K562 (cell line): Measurements from ENCODE around the gene KHSRP. TPM values are rescaled to one million over a fixed set of nuclear protein-coding genes. Genes with fewer than 3 reads are reported as not detected.

Experiments
- ATF6 ChIP-seq: sonication (generic); formaldehyde crosslinking; IDR thresholded peaks from 2 replicates; pipeline ENCODE4 v1.4.0; 2020; ENCODE audit warnings: mild to moderate bottlenecking, missing genetic modification reagents
- CCAR2 ChIP-seq: fragments of 200-400 bp; formaldehyde crosslinking; IDR thresholded peaks from 2 replicates; pipeline ENCODE4 v1.6.1; 2017; ENCODE audit warnings: mild to moderate bottlenecking, low read depth, low read length
- E4F1 ChIP-seq: fragments of 250-450 bp; sonication (Bioruptor Pico); IDR thresholded peaks from 2 replicates; pipeline ENCODE4 v1.5.0; 2021; ENCODE audit warnings: mild to moderate bottlenecking, borderline replicate concordance
- MIER1 ChIP-seq: fragments of 450-650 bp; IDR thresholded peaks from 2 replicates; pipeline ENCODE4 v1.6.1; 2016; ENCODE audit warnings: antibody characterized with exemption, mild to moderate bottlenecking, low read depth
- MYC ChIP-seq, 2 experiments: fragments of 250-450 bp in 1 of 2; sonication (Bioruptor Pico) in 1 of 2; IDR thresholded peaks; 2 replicates each; pipeline versions ENCODE4 v1.5.1 to v1.6.1; 2012 to 2021; ENCODE audit warnings: low read depth in 2 of 2, borderline replicate concordance in 1 of 2, improper control_type of control experiment in 1 of 2, low read length in 1 of 2, mild to moderate bottlenecking in 1 of 2, moderate library complexity in 1 of 2
- NCOA2 ChIP-seq, 2 experiments: fragments of 450-650 bp; IDR thresholded peaks; 2 replicates each; pipeline ENCODE4 v1.6.1; 2018; ENCODE audit warnings: mild to moderate bottlenecking in 2 of 2, moderate library complexity in 1 of 2; ENCODE audit not compliant: partially characterized antibody in 2 of 2
- PCBP1 ChIP-seq: fragments of 200-400 bp; formaldehyde crosslinking; IDR thresholded peaks from 2 replicates; pipeline ENCODE4 v1.6.1; 2018; ENCODE audit warnings: mild to moderate bottlenecking, low read depth, low read length; ENCODE audit not compliant: poor library complexity, severe bottlenecking
- SIN3B ChIP-seq: fragments of 450-650 bp; IDR thresholded peaks from 2 replicates; pipeline ENCODE4 v1.6.1; 2017; ENCODE audit warnings: low read depth, mild to moderate bottlenecking, moderate library complexity
- SRSF1 ChIP-seq: fragments of 200-400 bp; formaldehyde crosslinking; IDR thresholded peaks from 2 replicates; pipeline ENCODE4 v1.6.1; 2017; ENCODE audit warnings: mild to moderate bottlenecking, low read depth, low read length, moderate library complexity
- VEZF1 ChIP-seq: fragments of 200-800 bp; sonication (Bioruptor generic); IDR thresholded peaks from 2 replicates; pipeline ENCODE4 v1.6.1; 2017; ENCODE audit warnings: missing genetic modification characterization, missing compliant biosample characterization
- ZFPM2 ChIP-seq: fragments of 250-450 bp; sonication (Bioruptor Pico); IDR thresholded peaks from 2 replicates; pipeline ENCODE4 v1.5.1; 2022; ENCODE audit warnings: mild to moderate bottlenecking
- ZNF143 ChIP-seq: sonication (generic); formaldehyde crosslinking; IDR thresholded peaks from 2 replicates; pipeline ENCODE4 v1.9.0; 2022; ENCODE audit warnings: mild to moderate bottlenecking, missing genetic modification reagents
- ZNF551 ChIP-seq: fragments of 250-450 bp; sonication (Bioruptor Pico); IDR thresholded peaks from 2 replicates; pipeline ENCODE4 v1.5.0; 2021; ENCODE audit warnings: mild to moderate bottlenecking, moderate library complexity
- ZSCAN29 ChIP-seq: fragments of 450-650 bp; IDR thresholded peaks from 2 replicates; pipeline ENCODE4 v1.6.1; 2017
- polyA plus RNA-seq, 8 experiments: library from polyadenylated mRNA; depleted of rRNA in 4 of 8; stranded (reverse) in 5 of 8; unstranded in 3 of 8; fragments of >200 nt; fragmentation: Nextera tagmentation in 2 of 8; fragmentation: Illumina TruSeq in 1 of 8; extraction: Ambion mirVana in 2 of 8; extraction: Trizol in 1 of 8; gene quantifications; 2 replicates each; pipeline versions ENCODE4 v1.2.1 to v1.2.3, GENCODE V29; 2011 to 2014; ENCODE audit warnings: inconsistent platforms in 1 of 8, missing spikeins in 1 of 8
- total RNA-seq, 7 experiments: library from RNA; depleted of rRNA in 6 of 7; stranded (reverse); fragments of >200 nt in 6 of 7; fragmentation: Illumina TruSeq in 2 of 7; extraction: Trizol in 2 of 7; gene quantifications; 2 replicates each; pipeline versions ENCODE4 v1.2.1 to v1.2.3, GENCODE V29; 2011 to 2021; ENCODE audit warnings: low replicate concordance in 1 of 7
- TF ChIP-seq, protein P1 (sequence below): fragments of 250-450 bp; sonication (Bioruptor Pico); IDR thresholded peaks from 2 replicates; pipeline ENCODE4 v1.4.0; 2020; ENCODE audit warnings: mild to moderate bottlenecking, moderate library complexity

The KHSRP gene
- total and polyA plus RNA-seq, 9 of the 15 experiments (the other 6 are each of a cell fraction or from before 2014, with no cell fraction given): 4.2 to 564 (median 139) TPM

- peak; percentile 58 for TF ChIP-seq VEZF1 (CRISPR knock-in tag)
- 0 out of 2 replicates have a peak, but pooled peaks have one; percentile 1 for TF ChIP-seq ATF6
- TF ChIP-seq NCOA2 (IDR thresholded peaks at IDR 0.05; ENCODE audit: partially characterized antibody in 2 of 2): no peak
- no peak for TF ChIP-seq SRSF1
- TF ChIP-seq ZNF143: no peak
- TF ChIP-seq CCAR2: no peak
- TF ChIP-seq ZNF551 (CRISPR knock-in tag): no peak
- TF ChIP-seq MYC (IDR thresholded peaks at IDR 0.05; ENCODE audit: low read depth, low read length): 0 out of 2 replicates have a peak, but pooled peaks have one; percentile 18
- no peak for TF ChIP-seq MYC (CRISPR knock-in tag; IDR thresholded peaks at IDR 0.05; ENCODE audit: borderline replicate concordance, low read depth)
- 0 out of 2 replicates have a peak, but pooled peaks have one; percentile 25 for TF ChIP-seq SIN3B
- TF ChIP-seq, protein P1, sequence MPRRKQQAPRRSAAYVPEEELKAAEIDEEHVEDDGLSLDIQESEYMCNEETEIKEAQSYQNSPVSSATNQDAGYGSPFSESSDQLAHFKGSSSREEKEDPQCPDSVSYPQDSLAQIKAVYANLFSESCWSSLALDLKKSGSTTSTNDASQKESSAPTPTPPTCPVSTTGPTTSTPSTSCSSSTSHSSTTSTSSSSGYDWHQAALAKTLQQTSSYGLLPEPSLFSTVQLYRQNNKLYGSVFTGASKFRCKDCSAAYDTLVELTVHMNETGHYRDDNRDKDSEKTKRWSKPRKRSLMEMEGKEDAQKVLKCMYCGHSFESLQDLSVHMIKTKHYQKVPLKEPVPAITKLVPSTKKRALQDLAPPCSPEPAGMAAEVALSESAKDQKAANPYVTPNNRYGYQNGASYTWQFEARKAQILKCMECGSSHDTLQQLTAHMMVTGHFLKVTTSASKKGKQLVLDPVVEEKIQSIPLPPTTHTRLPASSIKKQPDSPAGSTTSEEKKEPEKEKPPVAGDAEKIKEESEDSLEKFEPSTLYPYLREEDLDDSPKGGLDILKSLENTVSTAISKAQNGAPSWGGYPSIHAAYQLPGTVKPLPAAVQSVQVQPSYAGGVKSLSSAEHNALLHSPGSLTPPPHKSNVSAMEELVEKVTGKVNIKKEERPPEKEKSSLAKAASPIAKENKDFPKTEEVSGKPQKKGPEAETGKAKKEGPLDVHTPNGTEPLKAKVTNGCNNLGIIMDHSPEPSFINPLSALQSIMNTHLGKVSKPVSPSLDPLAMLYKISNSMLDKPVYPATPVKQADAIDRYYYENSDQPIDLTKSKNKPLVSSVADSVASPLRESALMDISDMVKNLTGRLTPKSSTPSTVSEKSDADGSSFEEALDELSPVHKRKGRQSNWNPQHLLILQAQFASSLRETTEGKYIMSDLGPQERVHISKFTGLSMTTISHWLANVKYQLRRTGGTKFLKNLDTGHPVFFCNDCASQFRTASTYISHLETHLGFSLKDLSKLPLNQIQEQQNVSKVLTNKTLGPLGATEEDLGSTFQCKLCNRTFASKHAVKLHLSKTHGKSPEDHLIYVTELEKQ (CRISPR knock-in tag): no peak
- no peak for TF ChIP-seq E4F1 (CRISPR knock-in tag)
- no peak for TF ChIP-seq ZFPM2 (CRISPR knock-in tag)
- no peak; the same call in 1 of the 2 replicates for TF ChIP-seq MIER1
- TF ChIP-seq ZSCAN29: no peak
- TF ChIP-seq PCBP1: no peak
Measured at GRCh38 chr19:6459262-6460098, 34.9 kb upstream of the KHSRP start, which contains the start of gene SLC25A23 (continued).
